DND-41 (cell line): Measurements from ENCODE around the gene RNF41.
A peak's percentile ranks its signal among the peaks of the same experiment; 100 is the strongest.

Source experiments
- ATAC-seq: fragments of 200-7000 bp; cut with Tn5 transposase; 3 replicates; pipeline ENCODE4 v1.9.1; 2021; ENCODE audit warnings: low read depth; ENCODE audit not compliant: insufficient read depth
- DNase-seq: peaks from one replicate; pipeline ENCODE4 v3.0.0-alpha.2; 2020
- H2AFZ ChIP-seq: 2 replicates; pipeline ENCODE4 v1.6.0; 2012; ENCODE audit warnings: low read depth, low read length
- H3K27ac ChIP-seq: 2 replicates; pipeline ENCODE4 v1.5.1; 2012; ENCODE audit warnings: low read length, inconsistent platforms
- H3K27me3 ChIP-seq: fragments of 200-600 bp; sonication (generic); 2 replicates; pipeline ENCODE4 v1.6.0; 2012; ENCODE audit warnings: low read length, mild to moderate bottlenecking, inconsistent platforms; ENCODE audit not compliant: insufficient read depth, poor library complexity
- H3K36me3 ChIP-seq: 2 replicates; pipeline ENCODE4 v1.5.1; 2012; ENCODE audit warnings: low read length, inconsistent platforms; ENCODE audit not compliant: insufficient read depth
- H3K4me1 ChIP-seq: 2 replicates; pipeline ENCODE4 v1.5.1; 2012; ENCODE audit warnings: mild to moderate bottlenecking, low read length; ENCODE audit not compliant: insufficient read depth
- H3K4me2 ChIP-seq: 2 replicates; pipeline ENCODE4 v1.6.0; 2012; ENCODE audit warnings: mild to moderate bottlenecking, moderate library complexity, low read length, inconsistent platforms; ENCODE audit not compliant: insufficient read depth
- H3K4me3 ChIP-seq, 2 experiments: fragments of 200-600 bp in 1 of 2; shearing (Covaris generic) in 1 of 2; 2 replicates each; pipeline ENCODE4 v1.5.1; 2012 to 2016; ENCODE audit warnings: inconsistent platforms in 2 of 2, low read length in 2 of 2, mild to moderate bottlenecking in 2 of 2, low read depth in 1 of 2, moderate library complexity in 1 of 2
- H3K79me2 ChIP-seq: 2 replicates; pipeline ENCODE4 v1.6.0; 2012; ENCODE audit warnings: low read length, inconsistent platforms; ENCODE audit not compliant: insufficient read depth
- H3K9ac ChIP-seq: 2 replicates; pipeline ENCODE4 v1.6.0; 2012; ENCODE audit warnings: low read depth, mild to moderate bottlenecking, inconsistent platforms, low read length, moderate library complexity
- H3K9me3 ChIP-seq: 2 replicates; pipeline ENCODE4 v1.5.1; 2012; ENCODE audit warnings: low read length, moderate library complexity, mild to moderate bottlenecking, inconsistent platforms; ENCODE audit not compliant: insufficient read depth, severe bottlenecking
- H4K20me1 ChIP-seq: 2 replicates; pipeline ENCODE4 v1.6.0; 2012; ENCODE audit warnings: low read length; ENCODE audit not compliant: insufficient read depth
- EZH2 ChIP-seq: IDR thresholded peaks from 3 replicates; pipeline ENCODE4 v1.6.1; 2012; ENCODE audit warnings: borderline replicate concordance, low read depth, mild to moderate bottlenecking, moderate library complexity, low read length, inconsistent platforms; ENCODE audit not compliant: severe bottlenecking
- TF ChIP-seq, protein P1 (sequence below): IDR thresholded peaks from 2 replicates; pipeline ENCODE4 v1.5.1; 2012; ENCODE audit warnings: borderline replicate concordance, low read length, moderate library complexity, mild to moderate bottlenecking; ENCODE audit not compliant: poor library complexity, severe bottlenecking; ENCODE audit errors: extremely low read depth

Gene RNF41

GRCh38 chr12:56260921-56261320 is 39.2 kb upstream of the RNF41 start:
- peaks cover 22% of the 10 kb centered on the region for H3K79me2 ChIP-seq
- H3K27ac ChIP-seq = no peak overlapping the region
- TF ChIP-seq EZH2 = no peak
- TF ChIP-seq, protein P1, sequence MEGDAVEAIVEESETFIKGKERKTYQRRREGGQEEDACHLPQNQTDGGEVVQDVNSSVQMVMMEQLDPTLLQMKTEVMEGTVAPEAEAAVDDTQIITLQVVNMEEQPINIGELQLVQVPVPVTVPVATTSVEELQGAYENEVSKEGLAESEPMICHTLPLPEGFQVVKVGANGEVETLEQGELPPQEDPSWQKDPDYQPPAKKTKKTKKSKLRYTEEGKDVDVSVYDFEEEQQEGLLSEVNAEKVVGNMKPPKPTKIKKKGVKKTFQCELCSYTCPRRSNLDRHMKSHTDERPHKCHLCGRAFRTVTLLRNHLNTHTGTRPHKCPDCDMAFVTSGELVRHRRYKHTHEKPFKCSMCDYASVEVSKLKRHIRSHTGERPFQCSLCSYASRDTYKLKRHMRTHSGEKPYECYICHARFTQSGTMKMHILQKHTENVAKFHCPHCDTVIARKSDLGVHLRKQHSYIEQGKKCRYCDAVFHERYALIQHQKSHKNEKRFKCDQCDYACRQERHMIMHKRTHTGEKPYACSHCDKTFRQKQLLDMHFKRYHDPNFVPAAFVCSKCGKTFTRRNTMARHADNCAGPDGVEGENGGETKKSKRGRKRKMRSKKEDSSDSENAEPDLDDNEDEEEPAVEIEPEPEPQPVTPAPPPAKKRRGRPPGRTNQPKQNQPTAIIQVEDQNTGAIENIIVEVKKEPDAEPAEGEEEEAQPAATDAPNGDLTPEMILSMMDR = no peak
- H4K20me1 ChIP-seq = peaks cover 10% of the 10 kb centered on the region; the same call in 1 of the 2 replicates
- no peak for ATAC-seq
- no peaks in the 10 kb centered on the region for H3K9me3 ChIP-seq
- no peak overlapping the region for H2AFZ ChIP-seq
- H3K4me3 ChIP-seq = no peak overlapping the region
- peaks cover 31% of the 10 kb centered on the region for H3K4me1 ChIP-seq
- H3K9ac ChIP-seq = no peak overlapping the region
- H3K36me3 ChIP-seq = peaks cover 20% of the 10 kb centered on the region
- no peaks in the 10 kb centered on the region for H3K27me3 ChIP-seq
- H3K4me2 ChIP-seq = no peak overlapping the region
- no peak for DNase-seq

GRCh38 chr12:56260380-56260779 is 38.7 kb upstream of the RNF41 start:
- Histone ChIP-seq H3K27me3 (no peaks in the 10 kb centered on the region), H3K9ac (no peak overlapping the region), H3K79me2 (peaks cover 27% of the 10 kb centered on the region), H3K4me2 (no peak overlapping the region), H3K27ac (no peak overlapping the region), H3K9me3 (no peaks in the 10 kb centered on the region), H3K4me3 (no peak overlapping the region), H3K4me1 (peaks cover 31% of the 10 kb centered on the region), H4K20me1 (peaks cover 10% of the 10 kb centered on the region; the same call in 1 of the 2 replicates), H3K36me3 (peaks cover 25% of the 10 kb centered on the region), H2AFZ (no peak overlapping the region)
- DNase-seq = no peak
- TF ChIP-seq EZH2 = no peak
- TF ChIP-seq, protein P1 = no peak
- no peak for ATAC-seq

DNA sequence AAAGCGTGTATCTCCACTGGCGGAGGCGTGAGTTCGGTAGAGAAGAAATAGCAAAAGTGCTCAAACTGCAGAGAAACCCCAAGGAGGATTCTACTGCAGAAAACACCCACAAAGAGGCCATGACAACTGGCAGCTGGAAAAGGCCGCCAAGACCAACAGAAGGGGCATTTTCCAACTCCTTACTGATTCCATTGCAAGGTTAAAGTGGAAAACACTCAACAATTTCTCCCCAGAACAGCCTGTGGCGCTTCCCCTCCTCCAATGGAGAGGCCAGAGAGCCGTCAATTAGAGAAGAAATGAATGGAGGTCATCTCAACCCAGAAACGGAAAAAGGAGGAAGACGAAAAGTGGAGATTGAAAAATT is 37.1 kb upstream of the RNF41 start:
- TF ChIP-seq EZH2 = no peak
- TF ChIP-seq, protein P1 = no peak
- Histone ChIP-seq H4K20me1 (peaks cover 10% of the 10 kb centered on the region; the same call in 1 of the 2 replicates), H3K79me2 (peaks cover 27% of the 10 kb centered on the region), H3K27ac (peak overlapping the region; percentile 75), H2AFZ (peak overlapping the region; percentile 100), H3K4me2 (peak overlapping the region; percentile 83), H3K36me3 (peaks cover 38% of the 10 kb centered on the region), H3K4me1 (peaks cover 30% of the 10 kb centered on the region), H3K9ac (peak overlapping the region; percentile 72), H3K27me3 (no peaks in the 10 kb centered on the region), H3K4me3 (peak overlapping the region; percentile 37 to 99; a peak in 3 of 4 replicates), H3K9me3 (no peaks in the 10 kb centered on the region)
- DNase-seq = no peak
- ATAC-seq = no peak; the same call in 2 of the 3 replicates
